Colonic mucosa (tissue), 4 donors: ENCODE measurements around the gene ARHGAP8. TPM values are rescaled to one million over a fixed set of nuclear protein-coding genes. Genes with fewer than 3 reads are reported as not detected.
"Not testable (repeated sequence)": the region's sequence is repeated elsewhere in the genome, so short reads cannot be mapped to it uniquely, and the experiment has no call there.

Experiments
- DNase-seq: peaks from one replicate; pipeline ENCODE4 v3.0.0-alpha.2; 2020
- H3K27ac ChIP-seq: fragments of 200-600 bp; one replicate; pipeline ENCODE4 v1.8.0; 2021
- H3K27me3 ChIP-seq: fragments of 200-600 bp; one replicate; pipeline ENCODE4 v1.8.0; 2021
- H3K36me3 ChIP-seq: fragments of 200-600 bp; one replicate; pipeline ENCODE4 v1.8.0; 2021
- H3K4me1 ChIP-seq: fragments of 200-600 bp; one replicate; pipeline ENCODE4 v1.8.0; 2021; ENCODE audit warnings: mild to moderate bottlenecking
- H3K4me3 ChIP-seq: fragments of 200-600 bp; one replicate; pipeline ENCODE4 v1.8.0; 2021
- H3K9ac ChIP-seq, 2 donors: one replicate each; pipeline ENCODE4 v1.7.0; 2013; ENCODE audit warnings: control low read depth in 2 of 2, low read depth in 2 of 2, low read length in 2 of 2
- H3K9me3 ChIP-seq: fragments of 200-600 bp; one replicate; pipeline ENCODE4 v1.8.0; 2021
- intact Hi-C: fragments of 100-400 bp; cut with DNase I; formaldehyde crosslinking; loops from one replicate; pipeline ENCODE4 v1.14.1; 2022
- total RNA-seq, 2 donors: library from RNA; stranded (reverse); fragmentation: NEBNext Ultra II Directional in 1 of 2; extraction: Animal tissue kit (Norgen Biotek cat#: 25700) in 1 of 2; gene quantifications; one replicate each; pipeline ENCODE4 v1.2.1, GENCODE V29; 2021
- TF ChIP-seq, protein P1 (sequence below): fragments of 200-600 bp; IDR thresholded peaks from one replicate; pipeline ENCODE4 v1.8.0; 2022; ENCODE audit warnings: antibody characterized with exemption, mild to moderate bottlenecking
- donor health status: healthy.
- donor health status: DM: no; HTN: no; CAD: no.
- donor health status: DM: no; HTN: no; CAD: no.

ARHGAP8 gene
- total RNA-seq, 2 donors from 2014 or later = 38.4 to 69.9 TPM

- Histone ChIP-seq H3K36me3 (no peaks in the 10 kb centered on the region), H3K27ac (no peak overlapping the region), H3K4me3 (no peak overlapping the region), H3K9me3 (no peaks in the 10 kb centered on the region), H3K4me1 (no peaks in the 10 kb centered on the region), H3K9ac (no peak overlapping the region), H3K27me3 (no peaks in the 10 kb centered on the region)
- DNase-seq = no peak
- intact Hi-C loops = no loop called here
- TF ChIP-seq, protein P1, sequence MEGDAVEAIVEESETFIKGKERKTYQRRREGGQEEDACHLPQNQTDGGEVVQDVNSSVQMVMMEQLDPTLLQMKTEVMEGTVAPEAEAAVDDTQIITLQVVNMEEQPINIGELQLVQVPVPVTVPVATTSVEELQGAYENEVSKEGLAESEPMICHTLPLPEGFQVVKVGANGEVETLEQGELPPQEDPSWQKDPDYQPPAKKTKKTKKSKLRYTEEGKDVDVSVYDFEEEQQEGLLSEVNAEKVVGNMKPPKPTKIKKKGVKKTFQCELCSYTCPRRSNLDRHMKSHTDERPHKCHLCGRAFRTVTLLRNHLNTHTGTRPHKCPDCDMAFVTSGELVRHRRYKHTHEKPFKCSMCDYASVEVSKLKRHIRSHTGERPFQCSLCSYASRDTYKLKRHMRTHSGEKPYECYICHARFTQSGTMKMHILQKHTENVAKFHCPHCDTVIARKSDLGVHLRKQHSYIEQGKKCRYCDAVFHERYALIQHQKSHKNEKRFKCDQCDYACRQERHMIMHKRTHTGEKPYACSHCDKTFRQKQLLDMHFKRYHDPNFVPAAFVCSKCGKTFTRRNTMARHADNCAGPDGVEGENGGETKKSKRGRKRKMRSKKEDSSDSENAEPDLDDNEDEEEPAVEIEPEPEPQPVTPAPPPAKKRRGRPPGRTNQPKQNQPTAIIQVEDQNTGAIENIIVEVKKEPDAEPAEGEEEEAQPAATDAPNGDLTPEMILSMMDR = no peak
Measured at GRCh38 chr22:44848296-44848741, 95.9 kb downstream of the ARHGAP8 start.

DNA sequence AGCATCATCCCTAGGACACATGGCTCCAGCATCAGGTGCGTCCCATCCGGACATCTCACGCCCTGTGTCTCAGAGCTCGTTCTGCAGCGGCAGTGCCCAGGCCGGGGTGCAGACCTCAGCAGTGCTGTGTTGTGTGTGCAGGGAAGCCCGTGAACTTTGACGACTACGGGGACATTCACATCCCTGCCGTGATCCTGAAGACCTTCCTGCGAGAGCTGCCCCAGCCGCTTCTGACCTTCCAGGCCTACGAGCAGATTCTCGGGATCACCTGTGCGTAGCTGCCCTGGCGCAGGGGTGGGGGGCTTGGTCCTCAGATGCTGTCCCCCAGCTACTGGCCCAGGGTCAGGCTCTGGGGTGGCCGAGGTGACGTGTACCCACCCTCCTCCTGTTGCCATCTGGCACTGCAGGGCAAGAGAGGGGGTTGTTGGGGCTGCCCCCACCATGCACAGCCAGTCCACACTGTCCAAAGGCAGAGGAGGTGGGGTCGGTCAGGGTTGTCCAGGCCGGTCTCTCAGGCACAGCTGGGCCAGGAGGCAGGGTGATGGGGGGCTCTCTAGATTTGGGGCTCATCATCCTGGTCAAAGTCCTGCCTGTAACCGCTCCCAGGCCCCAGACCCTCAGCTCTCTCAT lies 96.5 kb downstream of the ARHGAP8 start:
- Histone ChIP-seq H3K4me1 (no peaks in the 10 kb centered on the region), H3K4me3 (no peak overlapping the region), H3K36me3 (no peaks in the 10 kb centered on the region), H3K27me3 (no peaks in the 10 kb centered on the region), H3K9me3 (no peaks in the 10 kb centered on the region), H3K27ac (no peak overlapping the region), H3K9ac (no peak overlapping the region)
- TF ChIP-seq, protein P1 = no peak
- DNase-seq = no peak
- intact Hi-C loops = no loop called here

GRCh38 chr22:44850946-44851345 lies 98.6 kb downstream of the ARHGAP8 start:
- DNase-seq = no peak
- Histone ChIP-seq H3K4me1 (no peaks in the 10 kb centered on the region), H3K27me3 (no peaks in the 10 kb centered on the region), H3K9me3 (no peaks in the 10 kb centered on the region), H3K27ac (no peak overlapping the region), H3K4me3 (no peak overlapping the region), H3K36me3 (no peaks in the 10 kb centered on the region), H3K9ac (no peak overlapping the region)
- intact Hi-C loops = no loop called here
- TF ChIP-seq, protein P1 = no peak

DNA sequence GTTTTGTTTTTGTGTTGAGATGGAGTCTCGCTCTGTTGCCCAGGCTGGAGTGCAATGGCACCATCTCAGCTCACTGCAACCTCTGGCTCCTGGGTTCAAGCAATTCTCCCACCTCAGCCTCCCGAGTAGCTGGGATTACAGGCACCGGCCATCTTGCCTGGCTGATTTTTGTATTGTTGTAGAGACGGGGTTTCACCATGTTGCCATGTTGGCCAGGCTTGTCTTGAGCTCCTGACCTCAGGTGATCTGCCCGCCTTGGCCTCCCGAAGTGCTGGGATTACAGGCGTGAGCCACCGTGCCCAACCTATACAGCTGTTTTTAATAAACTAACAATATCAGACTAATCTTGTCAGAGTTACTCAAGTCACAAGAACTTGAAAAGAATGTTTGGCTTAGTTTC lies 102.3 kb downstream of the ARHGAP8 start:
- H3K9me3 ChIP-seq, H3K4me3 ChIP-seq, DNase-seq, H3K4me1 ChIP-seq, intact Hi-C loops, H3K27ac ChIP-seq, H3K9ac ChIP-seq, H3K36me3 ChIP-seq, H3K27me3 ChIP-seq: not testable (repeated sequence)

DNA sequence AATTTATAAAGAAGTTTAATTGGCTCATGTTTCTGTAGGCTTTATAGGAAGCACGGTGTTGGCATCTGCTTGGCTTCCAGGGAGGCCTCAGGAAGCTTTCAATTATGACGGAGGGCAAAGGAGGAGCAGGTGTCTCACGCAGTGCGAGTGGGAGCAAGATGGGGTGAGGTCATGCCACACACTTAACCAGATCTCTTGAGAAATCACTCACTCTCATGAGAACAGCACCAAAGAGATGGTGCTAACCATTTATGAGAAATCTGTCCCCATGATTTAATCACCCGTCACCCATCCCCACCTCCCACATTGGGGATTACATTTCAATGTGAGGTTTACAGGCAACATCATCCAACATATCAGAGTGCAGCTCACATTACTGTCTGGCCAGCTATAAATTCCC lies 103.5 kb downstream of the ARHGAP8 start:
- TF ChIP-seq, protein P1 = no peak
- Histone ChIP-seq H3K36me3 (no peaks in the 10 kb centered on the region), H3K27ac (no peak overlapping the region), H3K9me3 (no peaks in the 10 kb centered on the region), H3K27me3 (no peaks in the 10 kb centered on the region), H3K4me3 (no peak overlapping the region), H3K9ac (no peak overlapping the region), H3K4me1 (no peaks in the 10 kb centered on the region)
- intact Hi-C loops = no loop called here
- DNase-seq = no peak

DNA sequence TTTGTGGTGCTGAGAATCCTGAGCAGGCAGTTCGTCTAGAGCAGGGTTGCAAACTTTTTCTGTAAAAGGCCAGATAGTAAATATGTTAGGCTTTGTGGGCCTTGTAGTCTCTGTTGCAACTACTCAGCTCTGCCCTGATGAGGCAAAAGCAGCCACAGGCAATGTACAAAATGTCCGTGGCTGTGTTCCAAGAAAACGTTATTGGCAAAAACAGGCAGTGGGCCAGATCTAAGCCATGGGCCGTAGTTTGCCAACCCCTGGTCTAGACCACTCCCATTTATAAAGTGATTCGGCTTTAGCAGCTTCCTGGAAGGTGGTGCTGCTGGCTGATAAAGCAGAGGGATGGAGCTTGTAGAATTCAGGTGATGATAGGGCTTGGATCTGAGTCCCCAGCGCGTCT lies 106.4 kb downstream of the ARHGAP8 start:
- H3K4me3 ChIP-seq, H3K27me3 ChIP-seq, H3K4me1 ChIP-seq, H3K9me3 ChIP-seq, H3K27ac ChIP-seq, H3K36me3 ChIP-seq, intact Hi-C loops, H3K9ac ChIP-seq, DNase-seq: not testable (repeated sequence)
